HEK293T (cell line): ENCODE measurements around the gene PHYH.

Experiments used
- BHLHE40 ChIP-seq: fragments of 450-650 bp; IDR thresholded peaks from 2 replicates; pipeline ENCODE4 v1.6.1; 2016; ENCODE audit warnings: mild to moderate bottlenecking, moderate library complexity, borderline replicate concordance
- FOXA1 ChIP-seq: fragments of 450-650 bp; IDR thresholded peaks from 2 replicates; pipeline ENCODE4 v1.6.1; 2016; ENCODE audit warnings: mild to moderate bottlenecking
- FOXM1 ChIP-seq: fragments of 450-650 bp; IDR thresholded peaks from 2 replicates; pipeline ENCODE4 v1.6.1; 2017; ENCODE audit warnings: mild to moderate bottlenecking, borderline replicate concordance
- LEF1 ChIP-seq: fragments of 450-650 bp; IDR thresholded peaks from 2 replicates; pipeline ENCODE4 v1.6.1; 2017; ENCODE audit warnings: mild to moderate bottlenecking, borderline replicate concordance
- SP1 ChIP-seq: fragments of 450-650 bp; IDR thresholded peaks from 2 replicates; pipeline ENCODE4 v1.6.1; 2017
- SUZ12 ChIP-seq: fragments of 450-650 bp; IDR thresholded peaks from 2 replicates; pipeline ENCODE4 v1.6.1; 2016; ENCODE audit warnings: mild to moderate bottlenecking
- TARDBP ChIP-seq: fragments of 450-650 bp; IDR thresholded peaks from 2 replicates; pipeline ENCODE4 v1.6.1; 2016

GRCh38 chr10:13253726-13254125 lies 46.1 kb downstream of the PHYH start:
- TF ChIP-seq TARDBP (no peak), BHLHE40 (no peak), FOXA1 (no peak), SP1 (no peak), LEF1 (no peak), SUZ12 (no peak), FOXM1 (no peak)
